ENCODE data around the gene PHF21B.

The PHF21B gene

DNA sequence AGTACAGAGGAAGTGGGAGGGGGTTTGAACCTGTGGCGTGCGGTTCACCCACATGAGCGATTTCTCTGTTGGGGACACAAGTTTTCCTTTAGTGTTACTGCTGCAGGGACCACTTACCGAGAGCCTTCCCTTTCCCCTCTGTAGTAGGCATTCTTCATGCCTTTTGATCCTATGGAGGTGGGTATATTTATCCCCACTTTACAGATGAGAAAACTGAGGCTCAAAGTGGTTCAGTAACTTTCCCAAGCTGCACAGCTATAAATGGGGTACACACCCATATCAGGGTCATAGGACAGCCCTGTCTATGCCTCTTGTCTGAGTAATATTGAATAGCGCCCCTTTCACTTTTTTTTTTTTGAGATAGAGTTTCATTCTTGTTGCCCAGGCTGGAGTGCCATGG lies 3.3 kb upstream of the PHF21B start:
- DNase-seq (ENCODE audit: low read depth) = no peak

DNA sequence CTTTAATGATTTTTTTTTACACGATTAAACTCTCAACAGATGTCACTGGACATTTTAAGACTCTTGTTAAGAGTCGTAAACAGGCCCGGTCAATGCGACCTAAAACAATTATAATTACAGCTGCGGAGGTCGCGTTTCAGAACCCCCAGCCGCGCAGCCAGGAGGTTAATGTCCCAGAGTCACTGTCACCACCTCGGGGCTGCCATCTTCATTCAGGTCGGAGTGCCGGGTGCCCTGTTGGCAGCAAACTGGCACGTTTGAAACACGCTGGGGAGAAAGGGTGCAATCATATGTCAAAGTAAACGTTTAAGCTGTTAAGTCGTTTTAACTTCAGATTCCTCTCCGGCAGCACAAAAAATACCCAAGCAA lies 711 bp upstream of the PHF21B start:
- DNase-seq (ENCODE audit: low read depth) = no peak

DNA sequence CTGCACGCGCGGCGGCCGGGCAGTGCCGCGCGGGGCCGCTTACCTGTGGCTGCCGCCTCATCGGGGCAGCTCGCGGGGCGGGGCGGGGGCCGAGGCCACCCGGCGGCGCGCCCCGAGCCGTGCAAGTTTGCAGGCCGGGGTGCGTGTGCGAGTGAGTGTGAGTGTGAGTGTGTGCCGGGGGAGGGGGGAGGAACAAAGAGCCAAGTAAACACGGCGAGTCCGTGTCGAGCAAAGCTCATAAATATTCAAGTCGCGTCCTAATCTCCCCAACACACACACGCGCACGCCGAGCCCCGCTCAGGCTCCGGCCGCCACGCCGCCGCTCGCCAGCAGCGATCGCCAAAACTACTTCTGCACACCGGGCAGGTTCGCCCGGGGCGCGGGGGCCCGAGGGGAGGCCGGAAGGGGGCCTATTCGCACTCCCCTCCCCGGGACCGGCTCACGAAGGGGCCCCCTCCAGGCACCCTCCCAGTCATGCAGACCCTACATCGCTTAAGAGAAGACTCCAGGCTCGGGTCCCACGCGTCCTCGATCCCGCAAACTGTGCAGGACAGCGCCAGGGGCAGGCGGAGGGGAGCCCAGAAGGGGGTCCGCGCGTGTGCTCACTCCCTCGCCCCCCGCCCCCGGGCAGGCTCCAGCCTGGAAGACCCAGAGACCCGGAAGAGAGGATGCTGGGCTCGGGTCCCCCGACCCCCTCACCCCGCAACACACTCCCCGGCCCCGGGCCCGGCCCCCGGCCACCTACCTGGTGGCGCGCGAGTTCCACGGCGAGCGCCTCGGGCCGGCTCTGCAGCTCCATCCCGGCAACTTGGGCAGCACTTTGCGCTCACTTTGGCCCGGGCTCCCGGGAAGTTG lies 827 bp downstream of the PHF21B start:
- no peak for DNase-seq (ENCODE audit: low read depth)

DNA sequence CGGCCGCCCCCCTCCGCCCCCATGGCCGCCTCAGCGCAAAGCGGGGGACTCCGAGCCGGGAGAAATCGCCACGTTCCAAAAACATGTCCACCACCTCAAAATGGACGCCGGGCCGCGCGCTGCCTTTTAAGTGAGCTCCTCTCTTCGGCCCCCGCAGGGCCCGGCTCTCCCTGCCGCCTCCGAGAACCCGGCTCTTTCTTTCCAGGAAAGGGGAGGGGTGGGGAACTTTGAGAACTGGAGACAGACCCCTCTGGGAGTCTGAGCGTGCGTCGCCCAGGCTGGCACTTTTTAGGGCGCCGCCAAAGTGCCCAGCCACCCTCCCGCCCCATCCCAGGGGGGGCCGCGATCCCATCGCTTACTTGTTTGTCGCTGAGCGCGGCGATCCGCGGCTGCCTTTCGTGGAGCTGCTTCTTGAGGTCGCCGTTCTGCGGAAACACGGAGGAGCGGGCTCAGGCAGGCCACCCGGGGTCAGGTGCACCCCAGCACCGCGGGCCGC lies 1.6 kb downstream of the PHF21B start:
- DNase-seq (ENCODE audit: low read depth) = no peak

DNA sequence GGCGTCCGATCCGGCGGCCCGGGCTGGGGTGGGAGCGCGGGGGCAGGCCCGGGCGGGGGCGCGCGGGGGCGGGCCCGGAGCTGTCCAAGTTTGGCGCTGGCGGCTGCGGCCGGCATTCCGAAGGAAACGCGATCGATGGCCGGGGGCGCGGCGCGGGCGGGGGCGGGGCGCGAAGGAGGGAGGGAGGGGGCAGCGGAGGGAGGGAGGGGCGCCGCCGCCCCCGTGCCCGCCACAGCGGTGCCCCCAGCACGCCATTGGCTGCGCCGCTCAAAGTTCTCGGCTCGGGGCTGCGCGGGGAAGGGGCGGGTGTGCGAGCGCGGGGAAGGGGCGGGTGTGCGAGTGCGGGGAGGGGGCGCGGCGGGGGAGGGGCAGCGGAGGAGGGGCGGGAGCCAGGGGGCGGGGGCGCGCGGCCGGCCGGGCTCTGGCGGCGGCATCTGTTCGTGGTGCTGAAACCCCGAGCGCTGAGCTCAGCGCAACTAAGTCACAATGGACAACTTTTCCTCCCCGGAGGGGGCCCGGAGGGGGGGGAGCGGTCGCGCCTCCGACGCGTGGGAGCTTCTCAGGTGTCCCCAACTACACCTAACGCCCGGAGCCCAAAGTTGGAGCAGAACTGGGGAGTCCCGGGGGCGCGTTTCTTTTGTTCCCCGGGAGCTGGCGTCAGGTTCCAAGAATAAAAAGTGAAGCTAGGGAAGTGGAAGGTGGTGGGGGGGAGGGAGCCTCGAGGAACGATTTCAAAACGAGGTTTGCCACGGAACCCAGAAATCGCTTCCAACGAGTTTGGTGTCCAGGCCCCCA lies 2.2 kb downstream of the PHF21B start:
- no peak for DNase-seq (ENCODE audit: low read depth)

DNA sequence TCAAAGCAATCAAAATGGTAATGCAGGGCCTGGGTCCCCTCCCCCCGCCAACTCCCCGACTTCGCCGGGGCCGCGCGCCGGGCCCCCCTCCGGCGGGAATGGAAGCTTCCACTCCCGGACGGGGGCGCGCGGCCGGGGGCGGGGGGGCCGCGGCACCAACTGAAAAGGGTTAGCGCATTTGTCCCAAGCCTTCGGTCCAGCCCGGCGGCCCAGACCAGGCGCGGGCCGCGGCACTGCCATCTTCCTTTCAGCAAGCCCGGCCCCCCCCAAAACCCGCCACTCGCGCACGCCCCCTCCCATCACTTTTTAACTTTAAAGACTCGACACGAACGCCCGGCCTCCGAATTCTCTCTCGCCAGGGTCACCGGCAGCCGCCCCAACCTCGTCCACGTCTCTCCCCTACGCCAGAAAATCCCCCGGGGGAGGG lies 2.8 kb downstream of the PHF21B start:
- no peak for DNase-seq (ENCODE audit: low read depth)

DNA sequence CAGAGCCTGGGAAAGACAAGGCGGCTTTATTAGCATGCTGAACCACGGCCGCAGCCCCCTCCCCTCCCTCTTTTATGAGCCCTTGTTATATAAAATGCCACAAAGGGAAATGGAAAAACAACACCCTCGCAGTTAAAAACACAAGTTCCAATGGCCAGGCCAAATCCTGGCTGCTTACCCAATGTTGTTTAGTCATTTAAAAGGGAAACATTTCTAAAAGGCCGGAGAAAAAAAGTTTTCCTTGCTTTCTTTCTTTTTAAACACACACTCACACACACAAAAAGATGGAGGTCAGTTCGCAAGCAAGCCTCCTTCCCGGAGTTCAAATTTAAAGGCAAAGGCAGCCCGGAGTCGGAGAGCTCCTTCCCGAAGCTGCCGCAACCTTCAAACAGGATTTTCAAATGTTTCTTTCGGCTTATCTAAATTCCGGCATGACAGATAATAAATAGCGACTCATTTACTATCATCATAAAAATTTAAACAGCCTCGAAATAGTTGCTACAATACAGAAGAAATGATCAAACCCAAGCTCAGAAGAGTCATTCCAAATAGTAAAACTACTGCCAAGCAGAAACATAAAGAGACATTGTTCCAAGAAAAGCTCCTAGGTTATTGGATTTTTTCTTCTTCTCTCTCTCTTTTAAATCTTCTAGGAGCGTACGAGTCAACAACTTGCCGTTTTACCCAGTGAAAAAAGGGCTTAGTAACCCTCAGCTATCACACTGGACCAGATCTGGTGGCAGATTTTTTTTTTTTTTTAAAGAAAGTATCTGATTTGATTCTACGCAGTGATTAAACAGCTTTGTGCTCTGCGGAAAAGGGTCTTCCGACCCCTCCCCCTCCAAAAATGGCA lies 3.5 kb downstream of the PHF21B start:
- no peak for DNase-seq (ENCODE audit: low read depth)

DNA sequence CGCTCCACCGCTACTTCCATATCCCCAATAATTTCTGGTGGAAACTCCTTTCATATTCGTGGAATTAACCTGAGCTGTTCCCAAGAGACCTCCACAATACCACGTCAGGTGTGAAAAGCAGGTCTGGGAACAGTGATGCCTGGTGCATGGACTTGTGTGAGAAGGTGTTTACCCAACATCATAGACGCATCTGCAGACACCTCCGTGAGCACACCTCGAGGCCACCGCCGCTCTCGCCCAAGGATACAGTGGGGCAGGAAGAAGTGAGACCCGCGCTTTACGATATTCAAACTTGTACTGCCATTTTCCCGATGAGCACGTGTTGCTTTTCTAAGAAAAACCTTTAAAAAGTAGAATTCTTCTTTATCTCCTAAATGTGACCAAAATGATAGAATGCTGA lies 8.2 kb downstream of the PHF21B start:
- no peak for DNase-seq (ENCODE audit: low read depth)

DNA sequence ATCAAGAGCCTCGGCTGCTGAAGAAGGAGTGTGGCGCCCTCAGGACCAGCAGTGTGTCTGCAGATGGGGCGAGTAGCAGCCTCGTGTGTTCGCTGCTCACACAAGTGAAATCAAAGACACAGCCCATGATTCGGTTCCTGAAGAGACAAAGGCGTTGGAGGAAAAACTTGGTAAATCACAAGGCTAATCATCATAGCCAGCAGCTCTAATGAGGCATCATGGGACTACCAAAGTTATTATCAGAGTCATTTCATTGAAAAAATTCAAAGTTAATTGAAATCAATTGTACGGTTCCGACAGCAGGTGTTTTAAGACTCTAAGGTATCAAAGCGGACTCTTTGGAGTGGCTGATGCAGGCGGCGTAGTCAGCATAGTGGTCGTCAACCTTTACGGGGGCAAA lies 9.5 kb downstream of the PHF21B start:
- no peak for DNase-seq (ENCODE audit: low read depth)

DNA sequence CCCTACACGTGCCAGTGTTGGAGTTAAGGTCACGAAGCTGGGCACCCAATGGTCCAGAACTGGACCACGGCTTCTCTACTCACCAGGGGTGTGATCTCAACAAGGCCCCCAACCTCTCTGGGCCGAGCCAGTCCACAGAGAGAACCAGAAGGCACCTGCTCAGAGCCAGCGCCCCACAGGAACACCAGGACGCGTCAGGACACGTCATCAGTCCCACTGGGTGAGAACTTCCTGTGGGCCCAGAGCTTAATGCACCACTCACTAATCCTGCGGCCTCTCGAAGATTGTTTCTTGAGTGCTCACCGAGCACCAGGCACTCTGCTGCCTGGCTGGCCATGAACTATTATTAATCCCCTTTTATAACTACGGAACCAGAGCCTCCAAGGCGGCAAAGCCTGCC lies 10.1 kb downstream of the PHF21B start:
- no peak for DNase-seq (ENCODE audit: low read depth)

DNA sequence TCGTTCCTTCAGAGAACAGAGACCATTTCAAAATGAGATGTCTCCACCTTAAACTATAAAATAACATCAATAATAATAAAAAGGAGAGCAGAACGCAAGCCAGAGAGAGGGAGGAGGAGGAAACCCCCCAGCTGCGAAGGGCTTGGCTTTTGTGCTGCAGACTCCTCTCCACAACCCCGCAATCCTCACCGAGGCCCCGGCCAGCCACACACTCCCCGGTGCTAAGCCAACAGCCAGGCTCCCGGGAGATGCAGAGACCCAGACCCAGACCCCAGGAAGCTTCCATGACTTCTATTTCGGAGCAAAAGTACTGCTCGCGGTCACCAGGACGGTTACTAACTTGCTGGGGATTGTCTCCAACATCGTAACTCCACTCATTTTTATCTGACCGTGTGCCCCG lies 10.6 kb downstream of the PHF21B start:
- DNase-seq (ENCODE audit: low read depth) = no peak

DNA sequence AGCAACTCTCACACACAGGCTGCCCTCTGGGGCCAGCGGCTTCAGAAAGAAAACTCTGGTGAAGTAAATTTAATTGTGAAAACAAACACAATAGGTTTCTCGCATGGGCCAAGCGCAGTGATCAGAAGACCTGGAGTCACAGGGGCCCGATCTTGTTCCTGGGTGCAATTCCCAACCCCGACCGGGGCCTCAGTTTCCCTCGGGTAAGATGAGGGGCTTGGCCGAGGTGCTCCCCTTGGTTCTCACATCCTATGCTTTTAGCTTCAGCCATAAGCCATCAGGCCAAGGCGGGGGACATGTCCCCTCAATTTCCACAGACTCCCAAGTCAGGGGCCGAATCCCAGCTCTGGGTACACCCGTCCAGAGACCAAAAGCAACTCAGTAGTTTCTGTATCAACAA lies 11.5 kb downstream of the PHF21B start:
- no peak for DNase-seq (ENCODE audit: low read depth)

DNA sequence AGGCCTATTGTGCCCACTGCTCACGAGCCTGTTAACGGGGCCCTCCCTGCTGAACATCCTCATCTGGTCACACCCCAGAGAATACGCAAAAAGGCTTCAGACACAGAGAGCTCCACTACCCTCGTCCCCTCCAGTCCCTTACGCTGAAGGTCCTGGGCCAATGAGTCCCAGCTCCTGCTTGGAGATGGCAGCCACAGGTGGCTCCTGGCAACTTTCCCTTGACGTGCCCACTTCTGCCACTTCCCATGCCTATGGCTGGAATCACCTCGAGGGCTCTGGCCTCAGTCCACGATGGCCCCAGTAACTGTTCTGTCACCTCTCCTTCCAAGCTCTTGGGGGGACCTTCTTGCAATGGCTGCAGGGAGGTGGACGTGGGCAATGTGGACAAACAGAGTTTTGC lies 12.7 kb downstream of the PHF21B start:
- no peak for DNase-seq (ENCODE audit: low read depth)

DNA sequence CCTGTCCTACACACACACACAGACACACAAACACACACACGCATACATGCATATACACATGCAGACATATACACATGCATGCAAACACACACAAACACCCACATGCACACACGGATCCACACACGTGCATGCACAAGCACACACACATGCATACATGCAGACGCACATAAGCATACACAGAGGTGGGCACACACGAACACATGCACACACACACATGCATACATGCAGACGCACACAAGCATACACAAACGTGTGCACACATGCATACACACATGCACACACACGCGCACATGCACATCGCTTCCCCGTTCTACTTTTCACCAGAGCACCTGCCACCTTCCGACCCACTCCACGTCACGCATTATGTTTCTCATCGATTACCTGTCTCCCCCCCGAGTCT lies 13.2 kb downstream of the PHF21B start:
- DNase-seq (ENCODE audit: low read depth) = no peak

DNA sequence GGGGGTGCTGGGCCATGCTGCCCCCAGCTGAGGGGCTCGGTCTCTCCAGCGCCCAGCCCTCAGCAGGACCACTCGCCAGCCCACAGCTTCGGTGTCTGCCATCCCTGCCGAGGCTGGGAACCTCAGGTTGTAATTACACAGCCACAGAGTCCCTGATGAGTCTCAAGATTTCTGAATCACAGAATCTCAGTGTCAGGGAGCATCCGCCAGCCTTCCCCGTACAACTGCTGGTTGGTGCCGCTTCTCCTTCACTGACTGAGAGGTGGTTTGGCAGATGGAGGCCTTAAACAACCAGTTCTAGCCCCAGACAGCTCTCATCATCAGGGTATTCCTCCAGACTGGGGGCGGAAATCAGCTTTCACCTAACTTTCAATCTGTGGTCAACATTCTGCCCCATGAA lies 13.7 kb downstream of the PHF21B start:
- no peak for DNase-seq (ENCODE audit: low read depth)

DNA sequence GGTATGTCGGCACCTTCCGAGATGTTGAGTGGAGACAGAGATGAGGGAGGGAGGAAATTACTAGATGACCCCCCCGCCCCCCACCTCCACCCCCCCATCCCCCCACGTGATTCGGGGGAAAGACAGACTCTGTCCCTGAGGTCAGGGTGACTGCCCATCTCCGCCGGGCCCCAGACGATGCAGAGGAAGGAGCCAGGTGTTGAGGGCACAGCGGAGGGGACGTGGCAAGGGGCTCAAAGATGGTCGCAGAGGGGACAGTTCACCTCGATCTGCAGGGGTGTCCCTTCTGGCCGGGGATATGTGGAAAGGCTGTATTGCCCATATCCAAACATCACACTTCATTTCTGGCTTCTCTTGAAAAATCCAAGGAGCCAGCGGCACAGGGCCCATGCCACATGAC lies 14.1 kb downstream of the PHF21B start:
- no peak for DNase-seq (ENCODE audit: low read depth)

DNA sequence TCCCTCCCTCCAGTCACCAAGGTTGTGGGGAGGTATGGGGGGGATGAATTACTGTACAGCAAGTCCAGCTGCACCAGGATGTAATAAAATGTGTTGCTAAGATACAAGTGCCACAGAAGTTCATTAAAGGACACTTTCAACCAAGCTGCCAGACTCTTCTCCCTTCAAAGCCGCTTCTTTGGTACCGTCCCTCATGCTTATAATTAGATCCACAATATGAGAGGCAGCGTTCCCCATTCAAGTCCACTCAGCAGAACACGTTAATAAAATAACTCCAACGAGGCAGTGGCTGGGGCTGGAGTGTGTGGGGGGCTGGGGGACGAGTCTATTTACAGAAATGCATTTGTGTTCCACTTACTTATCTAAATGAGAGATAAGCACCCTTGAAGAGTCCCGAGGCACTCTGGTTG lies 14.7 kb downstream of the PHF21B start:
- no peak for DNase-seq (ENCODE audit: low read depth)

DNA sequence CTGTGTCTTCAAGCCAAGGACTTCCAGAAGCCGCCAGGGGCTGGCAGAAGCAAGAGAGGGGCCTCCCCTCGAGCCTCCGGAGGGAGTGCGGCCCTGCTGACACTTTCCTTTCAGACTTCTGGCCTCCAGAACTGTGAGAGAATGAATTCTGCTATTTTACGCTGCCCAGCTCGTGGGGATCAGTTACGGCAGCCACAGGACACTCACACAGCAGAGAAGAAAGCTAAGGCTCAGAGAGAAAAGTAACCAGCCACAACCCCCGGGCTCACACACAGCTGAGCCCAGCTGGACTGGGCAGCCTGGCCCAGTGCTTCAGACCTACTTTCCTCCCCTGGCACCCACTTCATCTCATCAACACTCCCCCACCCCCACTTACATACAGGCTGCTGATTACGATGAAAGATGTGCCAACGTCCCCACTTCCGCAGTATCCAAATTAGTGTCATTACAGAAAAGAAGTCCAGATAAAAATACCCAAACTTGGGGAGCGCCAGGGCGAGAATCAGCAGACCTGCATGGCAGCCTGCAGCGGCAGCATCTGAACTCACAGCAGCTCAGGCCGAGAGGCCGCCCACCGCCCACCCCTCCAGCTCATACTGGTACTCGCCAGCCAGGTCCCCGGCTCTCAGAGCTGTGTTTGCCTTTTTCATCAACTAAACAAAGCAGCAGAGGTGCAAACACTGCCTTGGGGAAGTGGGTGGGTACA lies 15.3 kb downstream of the PHF21B start:
- DNase-seq (ENCODE audit: low read depth) = no peak

DNA sequence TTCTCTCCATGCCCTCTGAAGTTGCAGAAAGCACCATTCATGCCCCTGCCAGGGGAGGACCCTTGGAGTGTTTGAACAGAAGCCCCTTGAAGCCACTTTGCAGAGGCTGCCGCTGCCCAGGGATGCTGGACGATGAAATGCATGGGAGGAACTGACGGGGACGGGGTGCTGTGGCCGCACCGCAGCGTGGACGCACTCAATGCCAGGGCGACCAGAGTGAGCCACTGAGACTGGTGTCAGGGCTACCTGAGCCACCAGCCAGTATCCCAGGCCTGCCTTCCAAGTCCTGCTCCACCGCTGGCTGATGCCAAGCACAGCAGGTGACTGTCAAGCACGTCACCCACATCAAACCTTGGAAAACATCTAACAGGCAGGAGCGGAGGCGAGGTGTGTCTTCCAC lies 17.6 kb downstream of the PHF21B start:
- DNase-seq (ENCODE audit: low read depth) = no peak

DNA sequence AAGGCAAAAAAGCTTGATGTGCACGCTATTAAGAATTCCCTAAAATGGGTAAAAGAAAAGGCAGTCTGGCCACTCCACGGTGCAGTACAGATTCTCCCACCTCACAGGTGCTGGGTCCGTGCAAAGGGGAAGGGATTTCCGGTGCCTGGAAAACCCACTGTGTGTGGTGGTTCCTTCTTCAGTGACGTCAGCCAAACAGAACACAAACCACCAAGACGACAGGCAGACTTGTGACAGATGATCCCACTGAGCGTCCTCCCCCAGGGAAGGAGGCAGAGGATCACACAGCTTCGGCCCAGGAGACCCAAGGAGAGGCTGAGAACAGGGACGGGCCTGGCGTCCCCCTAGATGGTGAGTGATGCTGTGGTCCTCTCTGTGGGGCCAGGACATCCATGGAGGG lies 18.6 kb downstream of the PHF21B start:
- no peak for DNase-seq (ENCODE audit: low read depth)

DNA sequence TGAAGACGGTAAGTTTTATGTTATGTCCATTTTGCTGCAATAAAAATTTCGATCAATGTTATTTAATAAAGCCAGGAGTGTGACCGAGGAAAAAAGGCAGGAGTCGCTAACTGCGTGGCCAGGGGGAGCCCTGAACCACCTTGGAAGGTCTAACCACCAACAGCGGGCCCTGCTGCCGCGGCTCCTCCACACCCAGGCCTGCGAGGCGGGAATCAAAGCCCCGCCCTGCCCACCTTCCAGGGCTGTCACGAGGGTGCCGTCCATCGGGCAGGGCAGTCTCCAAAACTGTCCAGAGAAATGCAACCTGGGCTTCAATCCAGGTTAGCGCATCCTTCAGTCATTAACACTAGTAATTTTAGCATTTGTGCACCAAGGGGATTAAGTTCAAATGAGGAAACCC lies 19.0 kb downstream of the PHF21B start:
- no peak for DNase-seq (ENCODE audit: low read depth)

DNA sequence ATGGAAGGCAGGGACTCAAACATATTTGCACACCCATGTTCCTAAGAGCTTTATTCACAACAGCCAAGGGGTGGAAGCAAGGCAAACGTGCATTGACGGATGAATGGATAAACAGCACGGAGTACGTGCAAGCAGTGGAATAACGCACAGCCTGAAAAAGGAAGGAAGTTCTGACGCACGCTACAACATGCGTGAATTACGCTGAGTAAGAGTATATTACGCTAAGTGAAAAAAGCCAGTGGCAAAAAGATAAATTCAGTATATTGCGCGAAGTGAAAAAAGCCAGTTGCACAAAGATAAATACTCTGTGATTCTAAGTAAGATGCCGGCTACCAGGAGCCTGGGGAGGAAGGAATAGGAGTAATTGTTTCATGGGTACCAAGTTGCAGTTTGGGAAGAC lies 19.5 kb downstream of the PHF21B start:
- DNase-seq (ENCODE audit: low read depth) = no peak

All from stimulated activated CD8-positive, alpha-beta memory T cell treated with anti-CD3 and anti-CD28 coated beads, Interleukin-4, amount 100 ng/mL, for 24 hours (primary cell).